GM15510 (cell line): ENCODE measurements around the gene ERV3-1.

Source experiments
- POLR2A ChIP-seq: IDR thresholded peaks from 3 replicates; pipeline ENCODE4 v1.6.1; 2011; ENCODE audit warnings: borderline replicate concordance; ENCODE audit not compliant: insufficient read length; ENCODE audit errors: extremely low read depth

Gene ERV3-1

GRCh38 chr7:64990936-64991335 is 15.6 kb downstream of the ERV3-1 start, which contains the start of gene ZNF117:
Gene ZNF117 (minus strand): TSS chr7:64991036.
- no peak for TF ChIP-seq POLR2A

DNA sequence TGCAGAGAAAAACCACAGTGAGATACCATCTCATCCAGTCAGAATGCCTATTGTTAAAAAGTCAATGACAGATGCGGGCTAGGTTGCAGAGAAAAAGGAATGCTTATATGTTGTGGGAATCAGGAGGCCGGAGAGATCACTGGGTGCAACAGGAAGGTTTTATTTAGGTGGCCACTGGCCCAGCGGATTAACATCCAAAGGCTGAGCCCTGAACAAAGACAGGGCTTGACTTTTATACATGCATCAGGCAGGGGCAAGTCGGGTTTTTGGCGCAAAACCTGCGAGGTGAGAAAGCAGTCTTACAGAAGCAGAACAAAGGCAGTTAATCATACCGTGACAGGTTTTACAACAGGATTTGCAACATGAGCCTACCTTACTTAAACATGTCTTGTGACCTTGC is 16.3 kb downstream of the ERV3-1 start:
- no peak for TF ChIP-seq POLR2A

DNA sequence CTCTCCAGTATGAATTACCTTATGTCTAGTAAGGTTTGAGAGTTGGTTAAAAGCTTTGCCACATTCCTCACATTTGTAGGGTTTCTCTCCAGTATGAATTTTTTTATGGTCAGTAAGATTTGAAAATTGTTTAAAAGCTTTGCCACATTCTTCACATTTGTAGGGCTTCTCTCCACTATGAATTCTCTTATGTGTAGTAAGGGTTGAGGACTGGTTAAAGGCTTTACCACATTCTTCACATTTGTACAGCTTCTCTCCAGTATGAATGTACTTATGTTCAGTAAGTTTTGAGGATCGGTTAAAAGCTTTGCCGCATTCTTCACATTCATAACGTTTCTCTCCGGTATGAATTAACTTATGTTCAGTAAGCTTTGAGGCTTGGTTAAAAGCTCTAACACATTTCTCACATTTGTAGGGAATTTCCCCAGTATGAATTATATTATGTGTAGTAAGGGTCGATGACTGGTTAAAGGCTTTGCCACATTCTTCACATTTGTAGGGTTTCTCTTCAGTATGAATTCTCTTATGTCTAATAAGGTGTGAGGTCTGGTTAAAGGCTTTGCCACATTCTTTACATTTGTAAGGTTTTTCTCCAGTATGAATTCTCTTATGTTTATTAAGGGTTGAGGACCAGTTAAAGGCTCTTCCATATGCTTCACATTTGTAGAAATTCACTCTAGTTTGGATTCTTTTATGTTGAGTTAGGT is 27.8 kb downstream of the ERV3-1 start:
- TF ChIP-seq POLR2A = no peak

DNA sequence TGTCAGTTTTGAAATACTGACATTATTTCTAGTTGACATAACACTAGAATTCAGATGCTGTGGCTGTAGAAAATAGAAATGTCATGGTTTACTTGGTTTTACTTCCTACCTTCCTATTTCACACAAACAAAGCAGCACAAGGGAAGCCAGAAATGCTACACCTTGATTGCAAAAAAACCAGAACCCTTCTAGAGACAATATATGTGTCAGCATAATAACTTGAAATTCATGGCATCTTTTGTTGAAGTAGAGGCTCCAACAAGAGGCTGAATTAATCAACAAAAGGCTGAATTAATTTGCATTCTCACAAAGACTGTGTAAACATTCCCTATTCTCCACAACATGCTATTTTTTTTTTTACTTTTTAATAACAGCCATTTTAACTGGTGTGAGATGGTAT is 40.9 kb downstream of the ERV3-1 start:
- no peak for TF ChIP-seq POLR2A

DNA sequence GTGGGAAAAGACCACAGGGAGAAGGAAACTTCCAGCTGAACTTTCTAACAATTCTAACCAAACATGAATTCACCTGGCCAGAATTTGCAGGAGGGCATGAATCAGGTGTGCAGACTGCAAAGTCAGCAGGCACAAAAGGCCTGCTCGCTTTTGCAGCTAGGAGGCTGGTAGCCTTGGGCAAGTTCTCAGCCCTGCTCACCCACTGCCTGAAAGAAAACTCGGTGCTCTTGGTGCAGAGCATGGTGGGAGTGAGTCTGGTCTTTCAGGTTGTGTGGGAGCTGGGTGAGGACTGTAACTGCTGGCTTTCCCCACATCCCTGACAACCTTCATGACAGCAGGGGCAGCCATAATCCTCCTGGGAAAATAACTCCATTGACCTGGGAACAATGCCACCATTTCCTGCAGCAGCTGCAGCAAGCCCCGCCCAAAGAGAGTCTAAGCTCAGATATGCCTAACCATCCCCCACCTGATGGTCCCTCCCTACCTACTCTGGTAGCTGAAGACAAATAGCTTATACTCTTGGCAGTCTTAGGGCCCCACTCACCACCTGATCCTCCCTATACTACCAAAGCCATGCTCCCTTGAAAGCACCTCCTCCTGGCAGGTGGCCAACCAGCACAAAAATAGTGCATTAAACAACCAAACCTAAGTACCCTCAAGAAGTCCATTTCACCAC is 47.3 kb downstream of the ERV3-1 start:
- no peak for TF ChIP-seq POLR2A

DNA sequence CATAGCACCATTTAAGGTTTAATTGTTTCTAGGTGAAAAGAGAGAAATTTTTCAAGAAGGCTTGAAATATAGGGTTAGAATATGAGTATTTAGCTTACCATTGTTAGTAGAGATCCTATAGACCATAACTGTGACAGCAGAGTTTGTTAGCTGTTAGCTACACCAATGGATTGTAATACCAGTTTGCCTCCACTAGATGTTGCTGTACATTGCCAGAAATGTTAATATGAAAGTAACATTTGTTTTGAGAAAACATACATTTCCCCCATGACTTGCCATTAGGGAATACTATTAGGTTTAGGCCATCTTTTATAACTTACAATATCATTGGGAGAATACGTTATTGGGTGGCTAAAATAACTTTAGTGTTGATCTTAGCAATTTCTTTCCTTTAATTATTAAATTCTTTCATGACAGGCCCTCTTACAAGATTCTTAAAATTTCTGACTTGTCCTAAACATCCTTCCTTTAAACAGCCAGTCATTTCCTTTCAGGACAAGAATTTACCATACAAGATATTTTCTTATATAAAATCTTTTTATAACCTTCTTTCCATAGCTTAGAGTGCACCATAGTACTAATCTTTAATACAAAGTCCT is 55.1 kb downstream of the ERV3-1 start:
- no peak for TF ChIP-seq POLR2A

GRCh38 chr7:64947252-64948000 is 59.1 kb downstream of the ERV3-1 start:
- TF ChIP-seq POLR2A = no peak

DNA sequence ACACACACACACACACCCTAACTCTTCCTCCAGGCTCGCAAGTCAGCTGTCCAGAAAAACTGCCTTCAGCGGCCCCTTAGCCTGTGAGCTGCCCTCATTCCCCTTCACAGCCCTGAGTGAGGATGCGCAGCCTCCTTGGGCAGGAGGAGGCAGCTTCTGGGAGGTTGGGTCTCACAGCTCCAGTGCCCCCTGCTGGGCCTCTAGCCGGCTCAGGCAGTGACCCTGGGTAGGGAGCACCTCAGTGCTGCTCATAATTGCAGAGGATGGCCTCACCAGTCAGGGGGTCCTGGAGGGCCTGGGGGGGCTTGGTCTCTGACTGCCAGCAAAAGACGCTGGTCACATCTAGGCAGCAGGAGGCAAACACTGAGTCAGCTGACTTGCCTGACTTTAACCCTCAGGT is 59.7 kb downstream of the ERV3-1 start:
- no peak for TF ChIP-seq POLR2A

GRCh38 chr7:64945503-64946175 is 60.8 kb downstream of the ERV3-1 start:
- no peak for TF ChIP-seq POLR2A
